H9 (cell line): ENCODE measurements around the gene OR6J1. TPM values are rescaled to one million over a fixed set of nuclear protein-coding genes. Genes with fewer than 3 reads are reported as not detected.
"Not testable (repeated sequence)": the region's sequence is repeated elsewhere in the genome, so short reads cannot be mapped to it uniquely, and the experiment has no call there.

Source experiments
- DNase-seq: peaks from one replicate; pipeline ENCODE4 v3.0.0-alpha.2; 2017
- H2AFZ ChIP-seq: one replicate; pipeline ENCODE4 v1.6.1; 2013; ENCODE audit warnings: mild to moderate bottlenecking, low read length, control low read depth, moderate library complexity
- H2AK5ac ChIP-seq: 2 replicates; pipeline ENCODE4 v1.6.1; 2013; ENCODE audit warnings: low read length, control low read depth, mixed read lengths; ENCODE audit not compliant: insufficient read length
- H2BK120ac ChIP-seq: one replicate; pipeline ENCODE4 v1.6.1; 2013; ENCODE audit warnings: low read depth, mild to moderate bottlenecking, low read length, control low read depth, inconsistent platforms; ENCODE audit not compliant: poor library complexity, severe bottlenecking
- H2BK12ac ChIP-seq: 2 replicates; pipeline ENCODE4 v1.6.1; 2013; ENCODE audit warnings: low read length, control low read depth, mixed read lengths, low read depth; ENCODE audit not compliant: insufficient read length
- H2BK15ac ChIP-seq: 2 replicates; pipeline ENCODE4 v1.6.1; 2013; ENCODE audit warnings: low read depth, low read length, control low read depth
- H2BK20ac ChIP-seq: one replicate; pipeline ENCODE4 v1.6.1; 2013; ENCODE audit warnings: low read depth, mild to moderate bottlenecking, low read length, control low read depth, inconsistent platforms; ENCODE audit not compliant: poor library complexity, severe bottlenecking
- H2BK5ac ChIP-seq: 2 replicates; pipeline ENCODE4 v1.6.1; 2013; ENCODE audit warnings: low read length, control low read depth, mixed read lengths; ENCODE audit not compliant: insufficient read length
- H3K14ac ChIP-seq: 2 replicates; pipeline ENCODE4 v1.6.1; 2013; ENCODE audit warnings: low read length, control low read depth; ENCODE audit not compliant: insufficient read depth
- H3K18ac ChIP-seq: 2 replicates; pipeline ENCODE4 v1.6.1; 2013; ENCODE audit warnings: low read depth, mild to moderate bottlenecking, mixed read lengths, low read length, control low read depth; ENCODE audit not compliant: insufficient read length
- H3K23ac ChIP-seq: 2 replicates; pipeline ENCODE4 v1.6.1; 2013; ENCODE audit warnings: low read length, control low read depth, mixed read lengths, low read depth; ENCODE audit not compliant: insufficient read length
- H3K23me2 ChIP-seq: 2 replicates; pipeline ENCODE4 v1.6.1; 2013; ENCODE audit warnings: low read depth, mild to moderate bottlenecking, mixed read lengths, low read length, control low read depth; ENCODE audit not compliant: insufficient read length, poor library complexity, severe bottlenecking
- H3K27ac ChIP-seq: 2 replicates; pipeline ENCODE4 v1.5.1; 2013; ENCODE audit warnings: low read length, control low read depth, mixed read lengths, low read depth; ENCODE audit not compliant: insufficient read length
- H3K27me3 ChIP-seq: 2 replicates; pipeline ENCODE4 v1.6.1; 2013; ENCODE audit warnings: low read length, control low read depth, inconsistent platforms; ENCODE audit not compliant: insufficient read depth
- H3K4ac ChIP-seq: 2 replicates; pipeline ENCODE4 v1.6.1; 2013; ENCODE audit warnings: low read depth, mild to moderate bottlenecking, control low read depth, inconsistent platforms, low read length, moderate library complexity
- H3K4me1 ChIP-seq: 2 replicates; pipeline ENCODE4 v1.6.1; 2013; ENCODE audit warnings: low read length, control low read depth, inconsistent platforms; ENCODE audit not compliant: insufficient read depth
- H3K4me2 ChIP-seq: 2 replicates; pipeline ENCODE4 v1.6.1; 2013; ENCODE audit warnings: low read length, control low read depth, mixed read lengths; ENCODE audit not compliant: insufficient read length, insufficient read depth
- H3K56ac ChIP-seq: 2 replicates; pipeline ENCODE4 v1.6.1; 2013; ENCODE audit warnings: low read depth, mild to moderate bottlenecking, mixed read lengths, low read length, control low read depth; ENCODE audit not compliant: insufficient read length
- H3K79me1 ChIP-seq: 2 replicates; pipeline ENCODE4 v1.6.1; 2013; ENCODE audit warnings: low read depth, mild to moderate bottlenecking, moderate library complexity, low read length, control low read depth, inconsistent platforms; ENCODE audit not compliant: insufficient read depth, poor library complexity, severe bottlenecking
- H3K79me2 ChIP-seq: 2 replicates; pipeline ENCODE4 v1.6.1; 2013; ENCODE audit warnings: low read length, control low read depth, inconsistent platforms; ENCODE audit not compliant: insufficient read depth
- H3K9ac ChIP-seq: 2 replicates; pipeline ENCODE4 v1.6.1; 2013; ENCODE audit warnings: low read length, control low read depth, mixed read lengths; ENCODE audit not compliant: insufficient read length; ENCODE audit errors: extremely low read depth
- H3K9me3 ChIP-seq: one replicate; pipeline ENCODE4 v1.6.1; 2013; ENCODE audit warnings: low read depth, low read length, inconsistent platforms; ENCODE audit not compliant: control insufficient read depth
- H3T11ph ChIP-seq: one replicate; pipeline ENCODE4 v1.6.1; 2013; ENCODE audit warnings: mild to moderate bottlenecking, low read length, control low read depth, inconsistent platforms
- H4K20me1 ChIP-seq: one replicate; pipeline ENCODE4 v1.6.1; 2013; ENCODE audit not compliant: control insufficient read depth, insufficient read length, insufficient read depth
- H4K5ac ChIP-seq: 2 replicates; pipeline ENCODE4 v1.6.1; 2013; ENCODE audit warnings: low read depth, mild to moderate bottlenecking, mixed read lengths, low read length, control low read depth; ENCODE audit not compliant: insufficient read length
- H4K8ac ChIP-seq: replicated peaks from 2 replicates; pipeline ENCODE4 v1.6.1; 2013; ENCODE audit warnings: low read length, control low read depth, mixed read lengths, low read depth; ENCODE audit not compliant: insufficient read length
- H4K91ac ChIP-seq: 2 replicates; pipeline ENCODE4 v1.6.1; 2013; ENCODE audit warnings: low read depth, mild to moderate bottlenecking, moderate library complexity, mixed read lengths, low read length, control low read depth; ENCODE audit not compliant: insufficient read length
- H3K27ac Mint-ChIP-seq, 3 experiments: 2 replicates in 2 of 3; 3 replicates in 1 of 3; pipeline ENCODE4 v1.8.0; 2020 to 2021; ENCODE audit warnings: mixed read lengths in 3 of 3, mild to moderate bottlenecking in 1 of 3, moderate library complexity in 1 of 3
- H3K27me3 Mint-ChIP-seq: 2 replicates; pipeline ENCODE4 v1.8.0; 2021; ENCODE audit warnings: low read depth, mild to moderate bottlenecking, moderate library complexity, mixed read lengths
- H3K36me3 Mint-ChIP-seq, 3 experiments: 2 replicates in 2 of 3; 3 replicates in 1 of 3; pipeline ENCODE4 v1.8.0; 2020 to 2021; ENCODE audit warnings: low read depth in 3 of 3, mixed read lengths in 3 of 3; ENCODE audit not compliant: insufficient read depth in 1 of 3
- H3K4me1 Mint-ChIP-seq, 2 experiments: 2 replicates each; pipeline ENCODE4 v1.8.0; 2020; ENCODE audit warnings: mixed read lengths in 2 of 2
- H3K4me3 Mint-ChIP-seq, 2 experiments: 2 replicates in 1 of 2; 3 replicates in 1 of 2; pipeline ENCODE4 v1.8.0; 2020 to 2021; ENCODE audit warnings: mild to moderate bottlenecking in 2 of 2, mixed read lengths in 2 of 2, moderate library complexity in 1 of 2
- H3K9me3 Mint-ChIP-seq, 2 experiments: 2 replicates in 1 of 2; 3 replicates in 1 of 2; pipeline ENCODE4 v1.8.0; 2020; ENCODE audit warnings: mild to moderate bottlenecking in 2 of 2, mixed read lengths in 2 of 2, moderate library complexity in 1 of 2
- CTCF ChIP-seq: fragments of 200-600 bp; sonication (generic); conservative IDR thresholded peaks from 3 replicates; pipeline ENCODE4 v1.8.0; 2021; ENCODE audit warnings: antibody characterized with exemption, mild to moderate bottlenecking
- WGBS: extraction: QIAGEN DNeasy Blood & Tissue Kit; methylation state at CpG from one replicate; pipeline ENCODE4 v1.1.7; 2013; ENCODE audit warnings: missing lambda C conversion rate, low lambda C conversion rate, mixed read lengths; ENCODE audit not compliant: insufficient read length; ENCODE audit errors: extremely low coverage; 5-methylcytosine and 5-hydroxymethylcytosine counted together
- total RNA-seq: library from RNA; stranded (reverse); gene quantifications from 2 replicates; pipeline ENCODE4 v1.2.1, GENCODE V29; 2021

Gene OR6J1
- total RNA-seq, 1 experiment from 2014 or later = not detected

- Histone ChIP-seq H3K4me2 (no peak overlapping the region), H2BK20ac (no peak overlapping the region), H3T11ph (no peak overlapping the region), H4K5ac (no peak overlapping the region), H3K56ac (no peak overlapping the region), H2BK5ac (no peak overlapping the region), H3K9ac (no peak overlapping the region), H3K27ac (no peak overlapping the region), H3K14ac (peak overlapping the region; percentile 79), H3K79me2 (no peaks in the 10 kb centered on the region), H3K79me1 (no peaks in the 10 kb centered on the region), H3K23ac (no peak overlapping the region), H3K18ac (peak overlapping the region; percentile 67), H2AK5ac (no peak overlapping the region), H3K4me1 (peaks cover 2% of the 10 kb centered on the region; the same call in 1 of the 2 replicates), H3K23me2 (no peaks in the 10 kb centered on the region), H3K27me3 (no peaks in the 10 kb centered on the region), H2BK12ac (no peak overlapping the region), H3K9me3 (no peaks in the 10 kb centered on the region), H4K91ac (no peak overlapping the region), H2BK120ac (no peak overlapping the region), H4K20me1 (no peaks in the 10 kb centered on the region), H3K4ac (no peak overlapping the region), H2AFZ (no peak overlapping the region), H4K8ac (no peak overlapping the region), H2BK15ac (no peak overlapping the region)
- no peak overlapping the region for H3K27ac Mint-ChIP-seq
- no CpG with 5 or more reads among the region's 4 CpGs for WGBS
- no peak for DNase-seq
- peaks cover 0 to 7% (median 0%) of the 10 kb centered on the region in 3 experiments; a peak in 1 of 7 replicates for H3K36me3 Mint-ChIP-seq
- H3K9me3 Mint-ChIP-seq = peaks cover 3 to 16% of the 10 kb centered on the region in 2 experiments
- H3K4me3 Mint-ChIP-seq = no peak overlapping the region
- H3K4me1 Mint-ChIP-seq = peaks cover 11 to 13% of the 10 kb centered on the region in 2 experiments
- no peak for TF ChIP-seq CTCF
- H3K27me3 Mint-ChIP-seq = peaks cover 22% of the 10 kb centered on the region
Observed at GRCh38 chr14:22685467-22685866, 41.3 kb upstream of the OR6J1 start.

- H4K8ac ChIP-seq, H2AK5ac ChIP-seq, H3K4me2 ChIP-seq, H4K91ac ChIP-seq, H2BK20ac ChIP-seq, H3K18ac ChIP-seq, H4K20me1 ChIP-seq, H3K27ac Mint-ChIP-seq, H3K23me2 ChIP-seq, H3K27ac ChIP-seq, H3K79me2 ChIP-seq, H3K4me3 Mint-ChIP-seq, H2BK120ac ChIP-seq, H2AFZ ChIP-seq, H3K14ac ChIP-seq, H2BK12ac ChIP-seq, H3K4ac ChIP-seq, H3K27me3 ChIP-seq, H2BK5ac ChIP-seq, H3K4me1 ChIP-seq, H3K79me1 ChIP-seq, H3K9me3 ChIP-seq, H3T11ph ChIP-seq, H3K23ac ChIP-seq, H3K56ac ChIP-seq, H2BK15ac ChIP-seq, H3K36me3 Mint-ChIP-seq, H4K5ac ChIP-seq, H3K9ac ChIP-seq, DNase-seq: not testable (repeated sequence)
- Mint-ChIP-seq H3K4me1 (peaks cover 11 to 13% of the 10 kb centered on the region in 2 experiments), H3K9me3 (peaks cover 3 to 17% of the 10 kb centered on the region in 2 experiments), H3K27me3 (peaks cover 19% of the 10 kb centered on the region)
- WGBS = no CpG with 5 or more reads among the region's 3 CpGs
Observed at GRCh38 chr14:22683428-22683827, 39.3 kb upstream of the OR6J1 start.
